GM21381 (cell line): ENCODE measurements around the gene ISLR2.
"Not testable (repeated sequence)": the region's sequence is repeated elsewhere in the genome, so short reads cannot be mapped to it uniquely, and the experiment has no call there.

Experiments
- ATAC-seq: cut with Tn5 transposase; IDR thresholded peaks from one replicate; pipeline ENCODE4 v1.9.1; 2021; ENCODE audit warnings: mild to moderate bottlenecking, moderate library complexity; ENCODE audit not compliant: unreplicated experiment

ISLR2 gene, protein sequence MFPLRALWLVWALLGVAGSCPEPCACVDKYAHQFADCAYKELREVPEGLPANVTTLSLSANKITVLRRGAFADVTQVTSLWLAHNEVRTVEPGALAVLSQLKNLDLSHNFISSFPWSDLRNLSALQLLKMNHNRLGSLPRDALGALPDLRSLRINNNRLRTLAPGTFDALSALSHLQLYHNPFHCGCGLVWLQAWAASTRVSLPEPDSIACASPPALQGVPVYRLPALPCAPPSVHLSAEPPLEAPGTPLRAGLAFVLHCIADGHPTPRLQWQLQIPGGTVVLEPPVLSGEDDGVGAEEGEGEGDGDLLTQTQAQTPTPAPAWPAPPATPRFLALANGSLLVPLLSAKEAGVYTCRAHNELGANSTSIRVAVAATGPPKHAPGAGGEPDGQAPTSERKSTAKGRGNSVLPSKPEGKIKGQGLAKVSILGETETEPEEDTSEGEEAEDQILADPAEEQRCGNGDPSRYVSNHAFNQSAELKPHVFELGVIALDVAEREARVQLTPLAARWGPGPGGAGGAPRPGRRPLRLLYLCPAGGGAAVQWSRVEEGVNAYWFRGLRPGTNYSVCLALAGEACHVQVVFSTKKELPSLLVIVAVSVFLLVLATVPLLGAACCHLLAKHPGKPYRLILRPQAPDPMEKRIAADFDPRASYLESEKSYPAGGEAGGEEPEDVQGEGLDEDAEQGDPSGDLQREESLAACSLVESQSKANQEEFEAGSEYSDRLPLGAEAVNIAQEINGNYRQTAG

DNA sequence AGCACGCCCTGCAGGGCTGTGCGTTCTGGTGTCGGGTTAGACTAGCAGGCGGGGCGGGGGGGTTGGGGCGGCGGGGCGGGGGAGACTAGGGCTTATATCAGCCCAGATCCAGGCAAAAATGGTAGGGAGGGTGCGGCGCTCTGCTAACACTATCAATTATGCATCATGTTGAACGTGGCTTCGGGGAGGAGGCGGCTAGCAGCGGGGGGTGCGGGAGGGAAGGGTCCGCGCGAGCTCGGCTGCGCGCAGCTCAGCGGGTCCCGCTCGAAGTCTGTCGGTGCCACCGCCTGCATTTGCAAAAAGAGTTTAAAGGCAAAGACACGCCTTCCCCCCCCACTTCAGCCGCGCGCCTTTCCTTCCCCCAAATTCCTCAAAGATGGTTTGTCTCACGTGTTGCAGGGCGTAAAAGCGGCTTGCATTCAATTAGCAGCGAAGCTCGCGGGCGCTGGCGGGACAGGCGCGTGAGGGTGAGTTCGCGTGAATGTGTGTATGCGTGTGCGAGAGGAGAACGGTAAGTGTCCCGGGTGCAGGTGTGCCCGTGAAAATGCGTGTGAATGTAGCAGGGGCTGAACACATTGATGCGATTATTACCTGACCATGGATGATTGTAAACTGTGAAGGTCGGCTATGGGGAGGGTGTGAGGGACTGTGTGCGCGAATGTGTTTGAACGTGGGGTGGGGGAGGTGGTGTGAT lies at the start of gene ISLR2:
TSS of gene ISLR2 (plus strand) at position 432 of the 694 bp plus-strand sequence. CDS start 2,169 bp downstream, outside the sequence.
- ATAC-seq, result no peak

DNA sequence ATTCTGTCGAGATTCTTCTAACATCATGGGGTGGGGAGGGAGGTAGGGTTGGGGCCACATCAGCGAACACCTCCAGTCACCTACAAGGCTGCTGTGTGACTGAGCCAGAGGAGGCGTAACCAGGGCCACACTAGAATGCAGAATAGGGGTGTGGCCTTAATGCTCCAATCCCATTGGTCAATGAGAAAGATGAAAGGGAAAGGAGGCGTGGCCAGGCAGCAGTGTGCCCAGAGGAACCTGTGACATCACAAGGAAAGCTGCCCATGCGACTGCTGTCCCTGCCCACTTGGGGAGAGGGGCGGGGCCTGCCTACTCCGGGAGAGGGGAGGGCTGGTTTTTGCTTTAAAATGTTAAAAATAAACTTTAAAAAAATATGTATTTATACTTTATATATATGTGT lies 47.9 kb upstream of the ISLR2 start, which contains the start of gene GOLGA6A:
TSS of gene GOLGA6A (minus strand) at position 101 of the 400 bp plus-strand sequence. CDS start at position 60, 41 bp downstream.
- not testable (repeated sequence) for ATAC-seq

DNA sequence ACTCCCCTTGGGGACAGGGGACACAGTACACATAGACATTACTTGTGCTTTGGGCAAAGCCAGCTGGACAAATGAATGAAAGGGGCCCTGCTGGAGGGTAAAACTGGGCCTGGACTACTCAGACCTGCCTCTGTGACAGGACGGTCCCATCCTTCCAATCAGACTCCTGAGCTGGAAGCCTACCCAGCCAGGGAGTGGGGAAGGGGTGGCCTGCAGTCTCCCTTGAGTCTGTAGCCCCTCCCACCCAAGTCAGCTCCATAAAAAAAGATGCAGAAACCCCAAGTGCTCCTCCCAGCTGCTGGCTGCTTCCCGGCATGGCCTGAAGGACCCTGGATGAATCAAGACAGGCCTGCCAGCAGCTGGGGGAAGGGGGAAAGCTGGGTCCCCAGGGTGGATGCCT lies 35.8 kb upstream of the ISLR2 start:
- ATAC-seq, result not testable (repeated sequence)

DNA sequence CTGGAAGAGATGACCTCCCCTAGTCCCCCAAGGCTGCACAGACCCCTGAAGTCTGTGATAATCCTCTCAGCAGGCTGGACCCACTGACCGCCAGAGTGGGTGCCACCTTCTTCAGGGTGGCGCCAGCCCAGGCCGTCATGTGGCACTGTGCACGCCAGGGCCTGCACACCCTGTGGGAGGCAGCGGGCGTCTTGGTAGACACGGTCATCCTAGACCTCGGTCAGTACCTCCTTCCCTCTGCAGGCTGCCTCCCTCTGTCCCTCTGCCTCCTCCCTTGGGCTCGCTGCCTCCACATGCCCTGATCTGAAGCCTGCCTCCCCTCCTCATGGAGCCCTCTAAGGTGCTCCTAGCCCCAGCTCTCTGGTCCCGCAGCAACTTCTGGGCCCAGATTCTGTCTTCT lies 34.8 kb upstream of the ISLR2 start:
- ATAC-seq, result not testable (repeated sequence)

DNA sequence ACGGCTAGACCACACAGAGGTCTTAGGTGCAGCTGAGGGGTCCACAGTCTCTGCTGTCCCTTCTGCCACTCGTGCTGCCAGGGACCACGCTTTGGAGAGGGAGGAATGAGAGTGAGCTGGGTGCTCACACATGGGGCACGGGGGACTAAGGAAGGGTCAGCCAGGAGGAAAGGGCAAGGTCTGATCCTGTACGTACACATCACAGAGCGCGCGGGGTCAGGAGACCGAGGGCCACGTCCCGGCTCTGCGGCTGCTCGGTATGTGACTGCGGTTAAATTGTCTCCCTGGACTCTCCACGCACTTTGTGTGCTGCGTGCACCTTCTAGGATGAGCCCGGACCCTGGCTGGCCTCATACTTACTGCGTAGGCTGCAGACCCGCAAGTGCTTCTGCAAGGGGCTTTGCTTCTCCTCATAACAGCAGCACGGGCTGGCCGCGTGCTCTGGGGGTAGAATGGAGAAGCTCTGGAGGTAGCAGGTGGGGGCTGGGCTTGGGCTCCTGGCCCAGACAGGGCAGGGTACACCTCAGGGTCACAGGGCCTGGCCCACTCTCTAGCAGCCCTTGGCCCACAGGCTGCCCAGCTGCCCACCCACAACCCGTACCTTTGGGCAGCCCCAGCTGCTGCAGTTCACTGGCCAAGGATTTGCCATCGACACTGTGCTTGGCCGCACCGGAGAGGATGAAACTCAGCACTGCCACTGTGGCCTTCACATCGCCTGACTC lies 33.5 kb upstream of the ISLR2 start:
- ATAC-seq, result not testable (repeated sequence)

DNA sequence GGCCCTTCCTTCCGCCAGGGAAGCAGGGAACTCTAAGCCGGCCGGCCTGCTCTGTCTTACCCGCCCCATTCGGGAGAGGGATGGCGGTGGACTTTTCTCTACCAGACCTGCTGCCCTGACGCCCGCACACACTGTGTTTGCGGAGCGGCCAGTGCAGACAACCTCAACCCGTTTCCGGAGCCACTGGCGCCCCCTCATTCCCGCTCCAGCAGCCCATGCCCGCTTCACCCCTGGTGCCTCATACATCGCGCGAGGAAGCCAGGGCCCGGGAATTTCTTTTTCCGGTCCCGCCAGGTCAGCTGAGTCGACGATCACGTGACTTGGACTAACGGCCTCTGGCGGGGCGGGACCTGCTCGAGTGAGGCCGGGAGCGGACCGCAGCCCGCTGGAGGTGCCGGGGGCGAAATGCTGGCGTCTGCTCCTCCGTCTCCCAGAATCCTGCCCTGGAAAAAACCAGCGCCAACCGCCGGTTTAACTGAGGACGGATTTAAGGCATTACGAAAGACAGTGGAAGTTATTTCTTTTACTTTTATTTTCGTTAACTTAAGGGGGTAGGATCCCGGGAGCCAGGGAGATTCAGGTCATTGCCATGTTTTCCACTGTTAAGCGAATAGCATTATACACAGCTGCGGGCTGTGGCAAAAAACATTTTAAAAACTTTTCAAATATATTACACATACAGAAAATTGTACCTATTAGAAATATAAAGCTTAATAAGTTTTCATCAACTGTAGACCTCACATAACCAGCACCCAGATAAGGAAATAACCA lies 30.2 kb upstream of the ISLR2 start:
- peak; percentile 85 for ATAC-seq

DNA sequence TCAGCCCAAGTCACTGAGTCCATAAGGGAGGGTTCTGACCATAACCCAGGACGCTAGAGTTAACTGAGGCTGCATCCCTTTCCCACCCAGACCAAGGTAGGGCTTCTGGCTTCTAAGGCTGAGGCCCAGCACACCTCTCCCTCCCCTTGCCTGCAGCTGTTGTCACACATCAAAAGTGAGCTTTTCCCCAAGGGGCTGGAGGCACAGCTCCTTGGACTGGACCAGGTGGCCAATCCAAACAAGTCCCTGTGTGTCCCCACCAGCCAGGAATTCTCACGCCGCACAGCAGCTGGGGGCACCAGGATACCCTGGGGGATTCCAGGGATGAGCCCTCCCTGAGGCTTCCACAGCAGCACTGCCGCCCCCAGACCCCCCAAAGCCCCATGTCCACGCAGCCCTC lies 22.3 kb upstream of the ISLR2 start:
- ATAC-seq, result no peak

DNA sequence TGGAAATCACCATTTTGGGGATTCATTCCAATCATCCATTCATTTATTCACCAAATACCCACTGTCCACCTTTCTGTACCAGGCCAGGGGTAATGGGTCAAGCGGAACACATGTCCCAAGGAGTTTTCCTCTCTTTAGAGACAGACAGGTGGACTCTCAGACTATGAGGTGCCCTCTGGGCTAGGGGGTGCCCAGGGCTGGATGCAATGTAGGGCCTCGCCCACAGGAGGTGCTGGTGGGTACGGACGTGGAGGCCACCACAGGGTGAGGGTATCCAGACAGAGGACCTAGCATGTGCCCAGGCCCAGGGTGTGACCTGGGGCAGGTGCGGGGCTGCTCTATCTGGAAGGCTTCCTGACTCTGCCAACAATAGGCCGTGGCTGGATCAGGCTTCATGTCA lies 21.8 kb upstream of the ISLR2 start:
- ATAC-seq, result not testable (repeated sequence)

DNA sequence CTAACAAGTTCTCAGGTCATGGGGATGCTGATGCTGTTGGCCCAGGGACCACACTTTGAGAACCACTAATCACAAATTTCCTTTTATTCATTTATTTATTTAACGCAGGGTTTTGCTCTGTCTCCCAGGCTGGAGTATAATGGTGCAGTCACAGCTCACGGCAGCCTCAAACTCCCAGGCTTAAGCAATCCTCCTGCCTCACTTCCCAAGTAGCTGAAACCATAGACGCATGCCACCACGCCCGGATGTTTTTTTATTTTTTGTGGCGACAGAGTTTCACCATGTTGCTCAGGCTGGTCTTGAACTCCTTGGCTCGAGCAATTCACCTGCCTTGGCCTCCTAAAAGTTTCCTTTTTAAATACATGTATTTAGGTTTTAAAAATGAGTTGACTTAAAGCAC lies 20.7 kb upstream of the ISLR2 start:
- no peak for ATAC-seq

DNA sequence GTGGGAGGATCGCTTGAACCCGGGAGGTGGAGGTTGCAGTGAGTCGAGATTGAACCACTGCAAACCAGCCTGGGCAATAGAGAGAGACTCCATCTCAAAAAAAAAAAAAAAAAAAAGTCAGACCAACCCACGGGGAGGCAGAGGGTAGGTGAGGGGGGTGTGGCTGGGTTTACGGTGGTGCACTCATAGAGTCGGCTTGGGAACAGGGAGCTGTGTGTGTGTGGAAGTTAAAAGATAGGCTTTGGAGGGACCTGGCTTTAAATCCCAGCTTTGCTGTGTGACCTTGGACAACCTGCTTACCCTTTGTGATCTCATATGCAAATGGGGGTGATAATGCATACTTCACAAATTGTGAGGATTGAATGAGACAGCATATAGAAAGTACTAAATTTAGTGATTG lies 10.0 kb upstream of the ISLR2 start:
- no peak for ATAC-seq

DNA sequence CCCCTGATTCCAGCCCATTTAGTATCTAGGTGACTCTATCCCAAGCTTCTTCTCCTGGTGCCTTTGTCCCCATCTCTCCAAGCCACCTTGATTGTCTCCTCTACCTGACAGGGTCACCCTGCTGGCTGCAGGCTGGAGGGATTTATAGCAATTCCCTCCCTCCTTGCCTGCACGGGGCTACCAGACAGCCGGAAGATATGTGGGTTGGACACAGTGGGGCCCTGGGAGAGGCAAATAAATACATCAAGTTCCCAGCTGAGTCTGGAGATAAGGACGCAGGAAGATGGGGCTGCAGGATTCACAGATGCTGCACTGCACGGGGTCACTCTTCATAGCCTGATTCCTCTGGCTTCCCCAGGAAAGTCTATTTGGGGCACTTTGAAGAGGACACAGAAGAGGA lies 9.3 kb upstream of the ISLR2 start:
- no peak for ATAC-seq

DNA sequence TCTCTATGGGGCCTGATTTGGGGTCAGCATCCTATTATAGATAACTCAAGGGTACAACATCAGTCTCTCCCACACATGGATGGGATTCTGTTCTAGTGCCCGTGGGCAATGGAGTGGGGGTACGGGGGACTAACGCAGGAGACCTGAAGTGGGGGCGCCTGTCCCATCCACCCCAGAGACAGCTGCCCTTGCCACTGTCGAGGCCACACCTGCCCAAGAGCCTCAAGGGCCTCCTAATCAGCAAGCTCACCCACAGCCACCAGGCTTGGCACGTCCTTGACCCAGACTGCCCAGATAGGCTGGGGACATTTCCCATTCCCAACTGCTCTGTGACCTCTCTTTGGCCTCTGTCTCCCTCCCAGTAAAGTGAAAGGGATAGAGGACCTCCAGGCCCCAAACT lies 8.5 kb upstream of the ISLR2 start:
- ATAC-seq, result no peak

DNA sequence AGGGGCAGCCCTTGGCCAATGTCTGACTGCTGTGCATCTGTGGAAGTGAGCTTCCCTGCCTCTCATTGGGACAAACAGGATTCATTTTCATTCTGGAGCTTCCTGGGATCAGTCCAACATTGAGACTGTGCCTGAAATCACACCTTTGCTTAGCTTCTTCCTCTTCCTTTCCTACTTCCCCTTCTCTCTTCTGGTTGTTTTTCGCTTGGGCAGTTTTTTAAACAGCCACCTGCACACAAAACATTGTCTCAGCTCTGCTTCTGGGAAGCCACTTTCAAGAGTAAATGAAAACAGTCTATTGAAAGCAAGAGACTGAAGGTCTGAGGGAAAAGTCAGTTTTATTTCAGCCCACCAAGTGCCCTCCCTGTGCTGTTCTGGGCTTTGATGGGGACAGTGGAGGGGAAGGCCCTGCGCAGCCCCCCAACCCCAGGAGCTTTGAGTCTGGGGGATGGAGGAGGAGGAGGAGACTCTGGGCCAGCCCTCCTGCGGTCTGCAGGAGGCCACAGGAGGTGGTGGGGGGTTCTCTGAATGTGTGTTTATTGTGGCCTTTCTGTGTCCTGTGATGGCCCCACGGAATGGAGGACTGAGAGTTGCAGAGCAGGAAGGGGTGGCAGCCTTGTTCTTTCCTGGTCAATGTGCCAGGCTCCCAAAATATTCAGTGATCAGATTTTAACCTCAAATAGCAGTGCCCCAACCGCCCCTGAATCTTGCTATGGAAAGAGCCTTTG lies 7.8 kb upstream of the ISLR2 start:
- no peak for ATAC-seq

DNA sequence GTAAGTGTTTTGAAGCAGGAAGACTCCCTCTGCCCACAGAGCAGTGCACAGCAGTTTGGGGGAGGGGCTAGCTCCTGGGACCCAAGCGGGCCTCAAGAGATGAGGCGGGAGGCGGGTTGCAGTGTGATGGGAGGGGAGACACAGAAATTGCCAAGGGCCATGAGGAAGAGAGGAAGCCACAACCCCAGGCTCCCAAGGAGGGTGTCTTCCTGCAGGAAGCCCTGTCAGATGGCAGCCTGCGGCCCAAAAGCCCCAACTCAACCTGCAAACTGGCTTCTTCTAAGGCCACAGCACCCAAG lies 7.3 kb upstream of the ISLR2 start:
- ATAC-seq, result no peak

DNA sequence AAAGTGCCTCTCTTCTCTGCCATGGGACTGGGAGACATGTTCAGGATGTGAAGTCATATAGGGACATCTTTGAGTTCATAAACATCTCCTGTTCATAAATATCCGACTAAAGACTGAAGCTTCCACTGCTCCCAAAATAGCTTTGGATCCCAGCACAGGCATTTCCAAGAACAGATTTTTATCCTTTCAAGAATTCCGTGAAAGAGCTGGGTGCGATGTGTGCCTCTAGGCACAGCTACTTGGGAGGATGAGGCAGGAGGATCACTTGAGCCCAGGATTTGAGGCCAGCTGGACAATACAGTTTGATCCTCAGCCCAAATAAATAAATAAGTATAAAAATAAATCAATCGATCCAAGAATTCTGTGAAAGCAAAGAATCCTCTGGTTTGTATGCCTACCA lies 6.7 kb upstream of the ISLR2 start:
- ATAC-seq, result no peak

DNA sequence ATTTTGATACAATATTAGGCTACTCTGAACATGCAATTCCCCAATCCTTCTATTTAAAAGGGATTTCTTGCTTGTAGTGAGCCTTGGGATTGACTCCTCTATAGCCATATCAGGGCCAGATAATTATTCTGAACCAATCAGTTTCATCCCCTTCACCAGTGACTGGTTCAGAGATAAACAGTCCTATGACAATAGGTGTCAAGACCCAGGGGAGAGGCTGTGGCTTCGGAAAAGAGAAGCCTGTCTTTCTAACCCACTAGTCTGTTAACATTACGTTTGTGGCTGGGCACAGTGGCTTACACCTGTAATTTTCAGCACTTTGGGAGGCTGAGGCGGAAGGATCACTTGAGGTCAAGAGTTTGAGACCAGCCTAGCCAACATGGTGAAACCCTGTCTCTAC lies 6.2 kb upstream of the ISLR2 start:
- ATAC-seq, result no peak

DNA sequence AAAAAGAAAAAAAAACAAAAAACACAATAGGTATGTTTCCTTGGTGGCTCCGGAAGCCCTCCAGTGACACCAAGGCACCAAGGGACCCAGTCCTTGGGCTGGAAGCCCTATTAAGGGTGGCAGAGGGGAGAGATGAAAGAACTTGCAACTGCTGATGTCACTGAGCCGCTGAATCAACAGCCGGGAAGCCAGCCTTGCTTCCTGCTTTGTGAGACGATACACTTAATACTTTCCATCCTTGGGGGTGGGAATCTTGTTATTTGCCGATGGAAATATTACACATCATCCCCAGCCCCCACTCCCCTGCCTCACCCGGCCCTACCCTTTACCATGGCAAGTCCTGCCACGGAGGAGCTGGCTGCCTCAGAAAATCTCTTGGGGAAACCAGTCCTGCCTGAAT lies 5.6 kb upstream of the ISLR2 start:
- no peak for ATAC-seq

DNA sequence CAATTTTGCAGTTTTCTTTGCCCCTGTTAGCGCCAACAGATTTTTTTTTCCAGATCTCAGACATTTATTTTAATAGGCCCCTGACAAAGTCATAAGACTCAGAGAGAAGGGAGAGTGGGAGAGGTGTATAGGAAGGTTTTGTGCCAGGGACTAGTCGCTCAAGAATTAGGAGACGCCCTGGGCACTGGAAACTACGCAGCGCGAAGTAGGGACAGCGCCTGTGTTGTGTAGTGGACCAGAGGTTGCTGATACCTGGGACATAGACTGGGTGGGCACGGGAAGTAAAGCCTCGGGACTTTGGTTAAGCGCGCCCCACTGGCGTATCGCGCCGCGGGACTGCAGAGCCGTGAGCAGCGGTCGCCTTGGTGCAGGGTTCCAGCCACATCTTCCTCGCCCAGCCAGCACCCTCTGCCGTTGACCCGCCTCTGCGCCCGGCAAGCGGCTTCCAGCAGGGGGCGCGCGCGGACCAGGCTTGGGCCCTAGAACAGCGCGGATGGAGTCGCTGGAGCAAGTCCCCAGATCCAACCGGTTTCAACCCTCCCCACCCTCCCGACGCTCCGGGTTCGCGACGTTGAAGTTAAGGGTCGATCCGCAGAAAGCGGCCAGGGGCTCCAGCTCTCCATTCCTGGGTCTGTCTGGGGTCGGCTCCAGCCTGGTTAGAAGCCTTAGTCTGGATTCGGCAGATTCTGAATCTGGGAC lies 3.0 kb upstream of the ISLR2 start:
- ATAC-seq, result no peak
